ENCODE measurements around the gene ADSL.
"Not testable (repeated sequence)": the region's sequence is repeated elsewhere in the genome, so short reads cannot be mapped to it uniquely, and the experiment has no call there.

The ADSL gene

DNA sequence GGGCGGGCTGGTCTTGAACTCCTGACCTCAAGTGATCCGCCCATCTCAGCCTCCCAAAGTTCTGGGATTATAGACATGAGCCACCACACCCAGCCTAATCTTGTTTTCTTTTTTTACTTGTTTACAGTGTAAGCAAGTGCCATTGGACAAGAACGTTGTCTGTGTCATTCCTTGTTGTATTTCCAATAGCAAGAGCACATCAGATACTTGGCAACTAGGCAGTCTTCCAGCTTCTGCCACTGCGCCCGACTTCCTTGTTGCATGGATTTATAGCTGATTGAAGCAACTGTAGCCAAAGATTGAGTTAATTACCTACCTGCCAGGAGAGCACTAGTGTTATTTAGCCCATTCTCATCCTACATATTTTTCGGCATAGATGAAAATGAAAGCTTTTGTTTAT lies 21.0 kb downstream of the ADSL start:
- no peak for TF ChIP-seq CTCF (conservative IDR thresholded peaks at IDR 0.05; ENCODE audit: low read length)
- DNase-seq (ENCODE audit: low read depth) = no peak

DNA sequence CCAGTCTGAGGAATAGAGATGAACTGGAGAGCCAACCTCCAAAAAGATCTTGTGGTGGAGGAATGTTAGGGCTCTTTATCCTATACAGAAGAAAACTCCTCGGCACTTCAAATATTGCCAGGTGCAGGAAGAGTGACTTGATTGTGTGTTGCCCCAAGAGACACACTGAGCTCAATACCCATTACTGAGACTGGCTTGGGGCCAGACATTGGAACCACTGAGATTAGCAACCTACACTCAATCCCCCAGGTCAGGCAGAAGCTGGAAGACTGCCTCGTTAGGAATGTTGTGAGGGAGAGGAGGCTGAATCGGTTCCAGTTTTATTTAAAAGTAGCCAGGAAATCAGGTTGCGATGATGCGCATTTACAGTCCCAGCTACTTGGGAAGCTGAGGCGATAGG lies 21.7 kb downstream of the ADSL start:
- no peak overlapping the region for H3K4me3 ChIP-seq (ENCODE audit: low read length)
- no peak for TF ChIP-seq CTCF (conservative IDR thresholded peaks at IDR 0.05; ENCODE audit: low read length)
- DNase-seq (ENCODE audit: low read depth) = no peak

More for the DNA sequence above, 21.0 kb downstream of the ADSL start:
- H3K4me3 ChIP-seq (ENCODE audit: low read length) = no peak overlapping the region

DNA sequence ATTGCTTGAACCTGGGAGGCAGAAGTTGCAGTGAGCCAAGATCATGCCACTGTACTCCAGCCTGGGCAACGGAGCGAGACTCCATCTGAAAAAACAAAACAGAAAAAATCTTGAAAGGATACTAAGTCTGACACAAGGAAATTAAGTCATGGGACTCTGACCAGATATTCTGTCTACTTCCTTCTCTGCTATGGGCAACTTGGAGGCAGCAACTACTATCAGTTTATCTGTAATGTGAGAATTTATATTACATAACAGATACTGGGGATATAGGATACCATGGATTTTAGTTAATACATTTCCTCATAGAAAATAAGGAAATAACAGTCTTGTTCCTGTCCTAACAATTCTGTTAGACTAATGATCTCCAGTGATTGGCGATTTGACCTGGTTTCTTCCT lies 22.5 kb downstream of the ADSL start:
- TF ChIP-seq CTCF (conservative IDR thresholded peaks at IDR 0.05; ENCODE audit: low read length) = no peak
- no peak for DNase-seq (ENCODE audit: low read depth)
- no peak overlapping the region for H3K4me3 ChIP-seq (ENCODE audit: low read length)

DNA sequence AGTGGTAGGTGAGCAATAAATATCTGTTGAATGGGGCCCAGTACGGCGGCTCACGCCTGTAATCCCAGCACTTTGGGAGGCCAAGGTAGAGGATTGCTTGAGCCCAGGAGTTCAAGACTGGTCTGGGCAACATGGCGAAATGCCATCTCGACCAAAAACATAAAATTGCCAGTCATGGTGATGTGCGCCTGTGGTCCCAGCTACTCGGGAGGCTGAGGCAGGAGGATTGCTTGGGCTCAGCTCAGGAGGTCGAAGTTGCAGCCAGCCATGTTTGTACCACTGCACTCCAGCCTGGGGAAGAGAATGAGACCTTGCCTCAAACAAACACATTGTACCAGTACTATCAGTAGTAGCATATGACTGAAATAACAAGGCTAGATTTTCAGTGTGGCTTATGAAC lies 28.3 kb downstream of the ADSL start:
- no peak overlapping the region for H3K4me3 ChIP-seq (ENCODE audit: low read length)
- TF ChIP-seq CTCF (conservative IDR thresholded peaks at IDR 0.05; ENCODE audit: low read length) = no peak
- no peak for DNase-seq (ENCODE audit: low read depth)

DNA sequence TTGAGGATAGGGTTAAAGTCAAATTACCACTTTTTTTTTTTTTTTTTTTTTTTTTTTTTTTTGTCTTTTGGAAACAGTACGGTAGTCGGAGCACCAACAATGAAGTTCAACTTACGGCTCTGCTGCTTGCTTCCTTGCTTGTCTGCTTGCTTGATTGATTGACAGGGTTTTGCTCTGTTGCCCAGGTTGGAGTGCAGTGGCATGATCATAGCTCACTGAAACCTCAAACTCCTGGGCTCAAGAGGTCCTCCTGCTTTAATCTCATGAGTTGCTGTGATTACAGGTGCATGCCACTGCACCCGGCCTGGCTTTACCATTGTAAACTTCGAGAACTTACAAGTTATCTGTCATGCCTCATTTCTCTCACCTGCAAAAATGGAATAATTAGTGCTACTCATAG lies 29.8 kb downstream of the ADSL start:
- no peak overlapping the region for H3K4me3 ChIP-seq (ENCODE audit: low read length)
- no peak for TF ChIP-seq CTCF (conservative IDR thresholded peaks at IDR 0.05; ENCODE audit: low read length)
- no peak for DNase-seq (ENCODE audit: low read depth)

DNA sequence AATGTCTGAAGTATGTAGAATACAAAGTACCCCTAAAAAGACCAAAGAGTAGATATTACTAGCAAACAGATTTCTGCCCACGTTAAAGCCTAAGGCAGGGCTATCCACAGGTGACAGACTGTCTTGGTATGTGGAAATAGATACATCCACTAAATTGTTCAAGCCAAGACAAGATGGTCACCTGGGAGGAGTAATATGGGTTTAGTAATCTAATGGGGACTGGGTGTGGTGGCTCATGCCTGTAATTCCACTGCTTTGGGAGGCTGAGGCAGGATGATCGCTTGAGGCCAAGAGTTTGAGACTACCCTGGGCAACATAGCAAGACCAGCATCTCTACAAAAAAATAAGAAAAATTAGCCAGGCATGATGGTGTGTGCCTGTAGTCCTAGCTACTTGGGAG lies 31.6 kb downstream of the ADSL start:
- TF ChIP-seq CTCF (conservative IDR thresholded peaks at IDR 0.05; ENCODE audit: low read length) = no peak
- DNase-seq (ENCODE audit: low read depth) = no peak
- H3K4me3 ChIP-seq (ENCODE audit: low read length) = no peak overlapping the region

DNA sequence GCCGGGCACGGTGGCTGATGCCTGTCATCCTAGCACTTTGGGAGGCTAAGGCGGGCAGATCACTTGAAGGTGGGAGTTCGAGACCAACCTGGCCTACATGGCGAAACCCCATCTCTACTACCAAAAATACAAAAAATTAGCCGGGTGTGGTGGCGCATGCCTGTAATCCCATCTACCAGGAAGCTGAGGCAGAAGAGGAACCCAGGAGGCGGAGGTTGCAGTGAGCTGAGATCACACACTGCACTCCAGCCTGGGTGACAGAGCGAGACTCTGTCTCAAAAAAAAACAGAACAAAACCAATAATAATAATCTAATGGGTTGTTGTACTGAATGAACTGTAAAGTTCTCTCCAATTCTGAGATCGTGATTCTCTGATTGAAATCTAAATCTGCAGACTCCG lies 32.1 kb downstream of the ADSL start:
- DNase-seq (ENCODE audit: low read depth); H3K4me3 ChIP-seq (ENCODE audit: low read length): not testable (repeated sequence)

DNA sequence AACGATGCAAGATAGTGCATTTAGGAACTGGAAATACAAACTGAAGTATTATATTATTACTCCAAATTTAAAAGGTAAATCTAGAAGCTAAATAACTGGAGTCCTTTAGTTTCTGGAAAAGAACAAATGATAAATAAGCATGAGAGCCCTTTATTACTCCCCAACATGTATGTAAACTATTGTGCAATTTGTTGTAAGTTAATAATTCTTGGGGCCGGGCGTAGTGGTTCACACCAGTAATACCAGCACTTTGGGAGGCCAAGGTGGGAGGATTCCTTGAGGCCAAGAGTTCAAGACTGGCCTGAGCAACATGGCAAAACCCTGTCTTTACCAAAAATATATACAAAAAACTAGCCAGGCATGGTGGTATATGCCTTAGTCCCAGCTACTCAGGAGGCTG lies 35.2 kb downstream of the ADSL start:
- TF ChIP-seq CTCF (conservative IDR thresholded peaks at IDR 0.05; ENCODE audit: low read length) = no peak
- DNase-seq (ENCODE audit: low read depth) = no peak
- H3K4me3 ChIP-seq (ENCODE audit: low read length) = no peak overlapping the region

All from AG10803 (cell line).